Gastrocnemius medialis (tissue), 4 donors: Measurements from ENCODE around the gene TNFSF18.
"Not testable (repeated sequence)": the region's sequence is repeated elsewhere in the genome, so short reads cannot be mapped to it uniquely, and the experiment has no call there.

Experiments used
- CTCF ChIP-seq, 5 experiments: fragments of 450-650 bp in 3 of 5; fragments of 200-600 bp in 2 of 5; sonication (generic) in 2 of 5; IDR thresholded peaks in 4 of 5; conservative IDR thresholded peaks in 1 of 5; 1 replicate in 4 of 5; 2 replicates in 1 of 5; pipeline ENCODE4 v1.5.1; 2016 to 2019; ENCODE audit warnings: antibody characterized with exemption in 5 of 5, mild to moderate bottlenecking in 3 of 5, moderate library complexity in 3 of 5
- POLR2A ChIP-seq, 2 donors: fragments of 450-650 bp; IDR thresholded peaks; one replicate each; pipeline ENCODE4 v1.6.1; 2017; ENCODE audit warnings: antibody characterized with exemption in 2 of 2, mild to moderate bottlenecking in 2 of 2, moderate library complexity in 2 of 2

GRCh38 chr1:173074217-173074616, 23.5 kb upstream of the TNFSF18 start:
- TF ChIP-seq CTCF (IDR thresholded peaks at IDR 0.05 in 4 of 5, conservative IDR thresholded peaks at IDR 0.05 in 1 of 5); POLR2A (IDR thresholded peaks at IDR 0.05): not testable (repeated sequence)
